Measurements from ENCODE around the gene PRKD2. TPM values are rescaled to one million over a fixed set of nuclear protein-coding genes. Genes with fewer than 3 reads are reported as not detected.

PRKD2 gene
- total and polyA plus RNA-seq, 8 donors, result 13.8 to 90.3 (median 21.0) TPM

DNA sequence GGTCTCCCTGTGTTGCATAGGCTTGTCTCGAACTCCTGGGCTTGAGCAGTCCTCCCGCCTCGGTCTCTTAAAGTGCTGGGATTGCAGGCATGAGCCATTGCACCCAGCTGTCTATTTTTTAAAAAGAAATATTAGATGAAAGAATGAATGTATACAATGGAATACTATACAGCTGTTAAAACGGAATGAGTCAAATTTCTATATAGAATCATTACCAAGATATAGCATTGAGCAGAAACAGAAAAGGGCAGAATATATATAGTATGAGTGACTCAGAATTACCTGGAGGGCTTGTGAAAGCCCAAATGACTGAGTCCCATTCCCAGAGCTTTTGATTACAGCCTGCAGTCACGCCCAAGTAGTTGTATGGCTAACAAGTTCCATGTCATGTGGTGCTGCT lies 60.4 kb downstream of the PRKD2 start:
- peaks cover 0 to 8% (median 0%) of the 10 kb centered on the region in 4 donors for H3K27me3 ChIP-seq

DNA sequence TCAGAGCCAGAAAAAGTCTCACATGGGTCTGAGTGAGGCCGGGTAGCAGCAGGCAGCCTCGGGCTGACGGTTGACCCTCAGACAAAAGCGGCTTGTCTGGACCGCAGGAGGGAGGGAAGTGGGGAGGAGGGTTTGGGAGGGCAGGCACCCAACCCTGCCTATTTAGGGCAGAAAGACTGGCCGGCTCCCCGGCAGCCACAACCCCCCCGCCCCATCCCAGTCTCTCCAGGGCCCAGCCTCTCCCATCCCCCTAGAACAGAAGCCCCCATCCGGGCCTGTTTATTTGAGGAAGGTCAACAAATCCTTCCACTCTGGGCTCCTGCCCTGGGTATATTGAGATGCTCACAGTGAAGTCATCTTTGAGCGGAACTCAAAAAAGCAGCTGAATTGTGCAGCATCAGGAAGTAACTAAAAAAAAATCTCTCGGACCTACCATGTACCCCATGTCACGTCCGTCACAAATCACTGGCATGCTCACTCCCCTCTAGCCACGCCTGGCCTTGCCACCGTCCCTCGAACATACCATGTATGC lies 62.2 kb downstream of the PRKD2 start:
- Histone ChIP-seq H3K4me1 (peaks cover 0 to 4% (median 0%) of the 10 kb centered on the region in 3 donors), H3K4me3 (no peak overlapping the region), H3K27ac (no peak overlapping the region), H3K9me3 (no peaks in the 10 kb centered on the region), H3K36me3 (no peaks in the 10 kb centered on the region), H3K27me3 (peaks cover 0 to 8% (median 0%) of the 10 kb centered on the region in 4 donors)
- intact Hi-C loops (cut with DNase I), result no loop called here
- TF ChIP-seq, protein P1, sequence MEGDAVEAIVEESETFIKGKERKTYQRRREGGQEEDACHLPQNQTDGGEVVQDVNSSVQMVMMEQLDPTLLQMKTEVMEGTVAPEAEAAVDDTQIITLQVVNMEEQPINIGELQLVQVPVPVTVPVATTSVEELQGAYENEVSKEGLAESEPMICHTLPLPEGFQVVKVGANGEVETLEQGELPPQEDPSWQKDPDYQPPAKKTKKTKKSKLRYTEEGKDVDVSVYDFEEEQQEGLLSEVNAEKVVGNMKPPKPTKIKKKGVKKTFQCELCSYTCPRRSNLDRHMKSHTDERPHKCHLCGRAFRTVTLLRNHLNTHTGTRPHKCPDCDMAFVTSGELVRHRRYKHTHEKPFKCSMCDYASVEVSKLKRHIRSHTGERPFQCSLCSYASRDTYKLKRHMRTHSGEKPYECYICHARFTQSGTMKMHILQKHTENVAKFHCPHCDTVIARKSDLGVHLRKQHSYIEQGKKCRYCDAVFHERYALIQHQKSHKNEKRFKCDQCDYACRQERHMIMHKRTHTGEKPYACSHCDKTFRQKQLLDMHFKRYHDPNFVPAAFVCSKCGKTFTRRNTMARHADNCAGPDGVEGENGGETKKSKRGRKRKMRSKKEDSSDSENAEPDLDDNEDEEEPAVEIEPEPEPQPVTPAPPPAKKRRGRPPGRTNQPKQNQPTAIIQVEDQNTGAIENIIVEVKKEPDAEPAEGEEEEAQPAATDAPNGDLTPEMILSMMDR (IDR thresholded peaks at IDR 0.05), result no peak
- FAIRE-seq, result no peak
- no peak for ATAC-seq
- WGBS, 2 donors, result 58 to 61% methylated on average over 15 to 16 of the region's 16 CpGs
- DNase-seq, result no peak

More for the DNA sequence above, 60.4 kb downstream of the PRKD2 start:
- 90 to 93% methylated on average over 5 of the region's 5 CpGs for WGBS, 2 donors
- DNase-seq (no peak), ATAC-seq (no peak), FAIRE-seq (no peak)
- no peak overlapping the region for H3K27ac ChIP-seq
- intact Hi-C loops (cut with DNase I), result no loop called here
- H3K36me3 ChIP-seq, result no peaks in the 10 kb centered on the region
- TF ChIP-seq, protein P1 (IDR thresholded peaks at IDR 0.05), result no peak
- no peak overlapping the region for H3K4me3 ChIP-seq
- H3K9me3 ChIP-seq, result no peaks in the 10 kb centered on the region
- H3K4me1 ChIP-seq, result peaks cover 5 to 11% (median 10%) of the 10 kb centered on the region in 3 donors

DNA sequence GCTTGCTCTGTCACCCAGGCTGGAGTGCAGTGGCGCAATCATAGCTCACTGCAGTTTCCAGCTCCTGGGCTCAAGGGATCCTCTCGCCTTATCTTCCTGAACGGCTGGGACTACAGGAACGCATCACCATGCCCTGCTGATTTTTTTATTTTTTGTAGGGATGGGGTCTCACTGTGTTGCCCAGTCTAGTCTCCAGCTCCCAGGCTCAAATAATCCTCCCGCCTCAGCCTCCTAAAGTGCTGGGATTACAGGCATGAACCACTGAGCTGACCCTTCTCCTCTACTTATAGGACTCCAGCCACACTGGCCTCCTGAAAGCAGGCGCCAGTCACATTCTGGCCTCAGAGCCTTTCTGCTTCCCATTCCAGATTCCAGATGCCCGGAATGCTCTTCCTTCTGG lies 66.5 kb downstream of the PRKD2 start:
- no peaks in the 10 kb centered on the region for H3K4me1 ChIP-seq
- intact Hi-C loops (cut with DNase I), result no loop called here
- 82 to 85% methylated on average over 7 of the region's 7 CpGs for WGBS, 2 donors
- peaks cover 0 to 5% (median 2%) of the 10 kb centered on the region in 4 donors for H3K27me3 ChIP-seq
- H3K36me3 ChIP-seq, result no peaks in the 10 kb centered on the region
- H3K27ac ChIP-seq, result no peak overlapping the region
- no peaks in the 10 kb centered on the region for H3K9me3 ChIP-seq
- FAIRE-seq (no peak), DNase-seq (no peak), ATAC-seq (no peak)
- TF ChIP-seq, protein P1 (IDR thresholded peaks at IDR 0.05), result no peak
- H3K4me3 ChIP-seq, result no peak overlapping the region

DNA sequence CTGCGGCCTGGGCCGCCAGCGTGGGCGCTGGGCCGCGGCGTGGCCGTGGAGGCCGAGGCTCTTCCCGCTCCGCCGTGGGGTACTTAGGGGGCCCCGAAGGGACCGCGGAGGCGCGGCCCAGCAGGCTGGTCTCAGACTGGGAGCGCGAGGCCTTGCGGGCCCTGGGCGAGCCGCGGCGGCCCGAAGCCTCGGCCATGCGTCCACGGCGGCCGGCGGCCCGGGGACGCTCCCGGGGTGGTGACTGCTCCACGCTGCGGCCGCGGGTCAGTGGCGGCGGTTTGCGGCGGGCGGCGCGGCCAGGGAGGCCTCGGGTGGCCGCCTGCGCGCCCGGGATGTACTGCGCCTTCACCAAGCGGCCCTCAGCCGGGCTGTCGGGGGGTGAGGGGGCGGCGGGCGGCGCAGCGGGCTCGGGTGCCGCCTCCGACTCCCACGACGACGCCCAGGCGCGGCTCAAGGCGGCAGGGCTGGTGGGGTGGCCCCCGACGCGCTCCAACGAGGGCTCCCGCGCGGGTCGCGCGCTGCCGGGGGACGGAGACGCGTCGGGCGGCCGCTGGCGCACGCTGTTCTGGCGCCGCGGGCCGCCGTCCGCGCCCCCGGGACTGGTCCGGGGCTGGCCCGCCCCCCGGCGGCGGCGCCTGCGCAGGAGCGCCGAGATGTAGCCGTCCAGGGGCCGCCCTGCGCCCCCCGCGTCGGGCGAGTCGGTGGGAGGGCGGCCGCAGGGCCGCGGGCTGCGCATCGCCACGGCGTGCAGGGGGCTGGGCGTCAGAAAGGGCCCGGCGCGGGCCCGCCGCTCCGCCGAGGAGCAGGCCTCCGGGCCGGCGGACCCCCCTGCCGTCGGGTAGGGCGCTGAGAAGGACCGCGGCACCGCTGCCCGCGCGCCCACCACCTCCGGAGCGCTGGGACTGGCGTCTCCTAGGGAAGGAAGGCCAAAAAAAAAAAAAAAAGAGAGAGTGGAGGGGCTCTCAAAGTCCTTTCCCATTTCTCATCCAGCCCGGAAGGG lies 67.7 kb downstream of the PRKD2 start:
- intact Hi-C loops (cut with DNase I), result no loop called here
- Histone ChIP-seq H3K36me3 (no peaks in the 10 kb centered on the region), H3K4me3 (no peak overlapping the region), H3K27me3 (peaks cover 0 to 5% (median 2%) of the 10 kb centered on the region in 4 donors), H3K4me1 (no peaks in the 10 kb centered on the region), H3K27ac (no peak overlapping the region), H3K9me3 (no peaks in the 10 kb centered on the region)
- 17 to 25% methylated on average over 66 to 144 of the region's 144 CpGs for WGBS, 2 donors
- TF ChIP-seq, protein P1 (IDR thresholded peaks at IDR 0.05), result no peak
- FAIRE-seq (no peak), DNase-seq (no peak), ATAC-seq (no peak)
